B cell (primary cell): ENCODE measurements around the gene CETN3.

Experiments
- EZH2 ChIP-seq: IDR thresholded peaks from 2 replicates; pipeline ENCODE4 v1.6.1; 2012; ENCODE audit warnings: borderline replicate concordance, low read depth, mild to moderate bottlenecking, moderate library complexity, low read length; ENCODE audit not compliant: insufficient read depth, poor library complexity, severe bottlenecking
- TF ChIP-seq, protein P1 (sequence below): fragments of 200-600 bp; IDR thresholded peaks from one replicate; pipeline ENCODE4 v1.8.0; 2022; ENCODE audit warnings: antibody characterized with exemption, mild to moderate bottlenecking

DNA sequence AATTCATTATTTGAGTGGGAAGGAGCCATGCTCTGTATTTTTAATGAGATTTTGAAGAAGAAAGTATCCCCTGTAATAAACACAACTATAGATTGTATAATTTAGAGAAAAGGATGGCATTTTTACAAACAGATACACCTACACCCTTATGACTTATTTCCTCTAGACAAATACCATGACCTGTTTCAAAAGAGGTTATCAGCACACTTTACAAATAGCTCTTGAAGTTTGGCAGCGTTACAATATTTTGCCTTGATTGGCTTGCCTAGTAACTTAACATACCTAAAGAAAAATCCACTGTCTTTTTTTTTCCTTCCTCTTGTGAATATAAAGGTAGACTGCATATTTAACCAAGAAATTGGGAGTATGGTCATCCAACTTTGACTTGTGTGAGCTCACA is 28.5 kb upstream of the CETN3 start:
- TF ChIP-seq, protein P1, sequence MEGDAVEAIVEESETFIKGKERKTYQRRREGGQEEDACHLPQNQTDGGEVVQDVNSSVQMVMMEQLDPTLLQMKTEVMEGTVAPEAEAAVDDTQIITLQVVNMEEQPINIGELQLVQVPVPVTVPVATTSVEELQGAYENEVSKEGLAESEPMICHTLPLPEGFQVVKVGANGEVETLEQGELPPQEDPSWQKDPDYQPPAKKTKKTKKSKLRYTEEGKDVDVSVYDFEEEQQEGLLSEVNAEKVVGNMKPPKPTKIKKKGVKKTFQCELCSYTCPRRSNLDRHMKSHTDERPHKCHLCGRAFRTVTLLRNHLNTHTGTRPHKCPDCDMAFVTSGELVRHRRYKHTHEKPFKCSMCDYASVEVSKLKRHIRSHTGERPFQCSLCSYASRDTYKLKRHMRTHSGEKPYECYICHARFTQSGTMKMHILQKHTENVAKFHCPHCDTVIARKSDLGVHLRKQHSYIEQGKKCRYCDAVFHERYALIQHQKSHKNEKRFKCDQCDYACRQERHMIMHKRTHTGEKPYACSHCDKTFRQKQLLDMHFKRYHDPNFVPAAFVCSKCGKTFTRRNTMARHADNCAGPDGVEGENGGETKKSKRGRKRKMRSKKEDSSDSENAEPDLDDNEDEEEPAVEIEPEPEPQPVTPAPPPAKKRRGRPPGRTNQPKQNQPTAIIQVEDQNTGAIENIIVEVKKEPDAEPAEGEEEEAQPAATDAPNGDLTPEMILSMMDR = no peak
- no peak for TF ChIP-seq EZH2
